Measurements from ENCODE around the gene ABCA5. TPM values are rescaled to one million over a fixed set of nuclear protein-coding genes. Genes with fewer than 3 reads are reported as not detected.

Gene ABCA5
- total RNA-seq, 1 donor from 2014 or later = 485 TPM

DNA sequence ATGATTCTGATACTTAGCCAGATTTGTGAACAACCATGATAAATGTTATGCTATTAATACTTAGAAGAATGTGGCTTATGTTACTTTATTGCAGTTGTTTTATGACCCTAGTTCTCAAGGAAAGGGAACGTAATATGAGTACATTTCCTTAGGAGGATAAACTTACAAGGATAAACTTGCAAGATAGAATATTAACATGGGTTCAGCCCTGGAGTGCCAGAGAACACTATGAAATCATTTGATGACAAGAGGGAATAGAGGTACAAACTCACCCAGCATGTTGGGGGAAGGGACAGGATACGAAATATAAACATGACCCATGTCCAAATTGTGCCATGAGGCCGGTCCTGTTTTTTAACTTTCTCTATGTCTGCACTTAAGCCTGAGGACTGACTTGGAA is 13.0 kb upstream of the ABCA5 start:
- Mint-ChIP-seq H3K27me3 (ENCODE audit: unreplicated experiment) (no peaks in the 10 kb centered on the region), H3K9me3 (ENCODE audit: unreplicated experiment) (peaks cover 3% of the 10 kb centered on the region), H3K36me3 (ENCODE audit: unreplicated experiment) (peaks cover 5% of the 10 kb centered on the region), H3K4me3 (ENCODE audit: unreplicated experiment) (no peak overlapping the region), H3K4me1 (ENCODE audit: low read depth, unreplicated experiment) (no peaks in the 10 kb centered on the region), H3K27ac (ENCODE audit: unreplicated experiment) (no peak overlapping the region)
- TF ChIP-seq, protein P1, sequence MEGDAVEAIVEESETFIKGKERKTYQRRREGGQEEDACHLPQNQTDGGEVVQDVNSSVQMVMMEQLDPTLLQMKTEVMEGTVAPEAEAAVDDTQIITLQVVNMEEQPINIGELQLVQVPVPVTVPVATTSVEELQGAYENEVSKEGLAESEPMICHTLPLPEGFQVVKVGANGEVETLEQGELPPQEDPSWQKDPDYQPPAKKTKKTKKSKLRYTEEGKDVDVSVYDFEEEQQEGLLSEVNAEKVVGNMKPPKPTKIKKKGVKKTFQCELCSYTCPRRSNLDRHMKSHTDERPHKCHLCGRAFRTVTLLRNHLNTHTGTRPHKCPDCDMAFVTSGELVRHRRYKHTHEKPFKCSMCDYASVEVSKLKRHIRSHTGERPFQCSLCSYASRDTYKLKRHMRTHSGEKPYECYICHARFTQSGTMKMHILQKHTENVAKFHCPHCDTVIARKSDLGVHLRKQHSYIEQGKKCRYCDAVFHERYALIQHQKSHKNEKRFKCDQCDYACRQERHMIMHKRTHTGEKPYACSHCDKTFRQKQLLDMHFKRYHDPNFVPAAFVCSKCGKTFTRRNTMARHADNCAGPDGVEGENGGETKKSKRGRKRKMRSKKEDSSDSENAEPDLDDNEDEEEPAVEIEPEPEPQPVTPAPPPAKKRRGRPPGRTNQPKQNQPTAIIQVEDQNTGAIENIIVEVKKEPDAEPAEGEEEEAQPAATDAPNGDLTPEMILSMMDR (IDR thresholded peaks at IDR 0.05; ENCODE audit: partially characterized antibody, unreplicated experiment) = no peak
- no peak for DNase-seq

DNA sequence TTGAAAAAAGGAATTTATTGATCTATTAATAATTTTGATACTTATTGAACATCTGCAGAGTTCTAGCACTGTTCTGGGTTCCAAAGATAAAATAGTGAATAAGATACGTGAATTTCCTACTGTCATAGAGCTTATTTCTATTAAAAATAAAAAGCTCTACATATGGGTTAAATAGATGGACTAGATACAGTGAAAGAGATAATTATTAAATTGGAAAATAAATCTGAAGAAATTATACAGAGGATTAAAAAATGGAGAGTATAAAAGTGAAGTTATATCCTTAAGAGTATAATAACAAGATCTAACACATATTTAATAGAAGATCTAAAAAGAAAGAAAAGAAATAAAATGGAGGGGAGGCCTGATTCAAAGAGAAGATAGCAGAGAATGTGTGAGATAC is 10.1 kb upstream of the ABCA5 start:
- TF ChIP-seq, protein P1 (IDR thresholded peaks at IDR 0.05; ENCODE audit: partially characterized antibody, unreplicated experiment) = no peak
- H3K4me3 Mint-ChIP-seq (ENCODE audit: unreplicated experiment) = no peak overlapping the region
- peaks cover 3% of the 10 kb centered on the region for H3K9me3 Mint-ChIP-seq (ENCODE audit: unreplicated experiment)
- H3K36me3 Mint-ChIP-seq (ENCODE audit: unreplicated experiment) = peaks cover 5% of the 10 kb centered on the region
- DNase-seq = no peak
- no peak overlapping the region for H3K27ac Mint-ChIP-seq (ENCODE audit: unreplicated experiment)
- no peaks in the 10 kb centered on the region for H3K27me3 Mint-ChIP-seq (ENCODE audit: unreplicated experiment)
- H3K4me1 Mint-ChIP-seq (ENCODE audit: low read depth, unreplicated experiment) = no peaks in the 10 kb centered on the region

DNA sequence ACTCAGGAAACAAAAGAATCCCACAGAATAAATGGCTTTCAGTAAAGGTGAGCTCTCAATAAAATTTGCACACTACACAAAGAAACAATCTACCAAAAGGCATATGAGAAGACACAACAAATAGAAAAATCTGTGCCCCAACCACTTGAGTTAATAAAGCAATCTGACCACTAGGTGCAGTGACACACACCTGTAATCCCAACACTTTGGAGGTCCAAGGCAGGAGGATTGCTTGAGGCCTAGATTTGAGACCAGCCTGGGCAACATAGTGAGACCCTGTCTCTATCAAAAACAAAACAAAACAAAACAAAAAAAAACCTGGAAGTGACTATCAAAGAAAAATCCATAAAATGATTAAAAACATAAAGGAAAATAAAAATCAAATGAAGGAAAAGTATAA is 9.6 kb upstream of the ABCA5 start:
- Mint-ChIP-seq H3K27ac (ENCODE audit: unreplicated experiment) (no peak overlapping the region), H3K36me3 (ENCODE audit: unreplicated experiment) (peaks cover 5% of the 10 kb centered on the region), H3K27me3 (ENCODE audit: unreplicated experiment) (no peaks in the 10 kb centered on the region), H3K9me3 (ENCODE audit: unreplicated experiment) (peaks cover 3% of the 10 kb centered on the region), H3K4me3 (ENCODE audit: unreplicated experiment) (no peak overlapping the region), H3K4me1 (ENCODE audit: low read depth, unreplicated experiment) (no peaks in the 10 kb centered on the region)
- TF ChIP-seq, protein P1 (IDR thresholded peaks at IDR 0.05; ENCODE audit: partially characterized antibody, unreplicated experiment) = no peak
- no peak for DNase-seq

DNA sequence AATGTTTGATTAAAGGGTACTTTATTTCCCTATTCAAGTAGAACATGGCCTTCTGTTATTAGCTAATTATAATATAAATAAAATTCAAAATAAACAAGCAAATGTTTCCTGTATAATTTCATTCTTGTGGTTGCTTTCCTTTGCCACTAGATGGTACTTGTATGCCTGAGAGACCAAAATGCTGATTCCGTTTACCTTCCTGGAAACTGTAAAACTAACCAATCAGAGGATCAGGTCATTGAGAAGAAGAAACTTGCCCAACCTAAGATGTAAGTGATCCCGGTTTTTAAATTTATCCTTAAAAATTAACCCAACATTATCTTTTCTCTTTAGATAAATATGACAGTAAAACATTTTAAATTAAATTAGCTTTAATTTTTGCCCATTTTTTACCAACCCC is 8.1 kb upstream of the ABCA5 start:
- H3K27me3 Mint-ChIP-seq (ENCODE audit: unreplicated experiment) = no peaks in the 10 kb centered on the region
- H3K36me3 Mint-ChIP-seq (ENCODE audit: unreplicated experiment) = peaks cover 5% of the 10 kb centered on the region
- TF ChIP-seq, protein P1 (IDR thresholded peaks at IDR 0.05; ENCODE audit: partially characterized antibody, unreplicated experiment) = no peak
- peaks cover 1% of the 10 kb centered on the region for H3K4me1 Mint-ChIP-seq (ENCODE audit: low read depth, unreplicated experiment)
- no peak overlapping the region for H3K4me3 Mint-ChIP-seq (ENCODE audit: unreplicated experiment)
- no peak for DNase-seq
- peaks cover 3% of the 10 kb centered on the region for H3K9me3 Mint-ChIP-seq (ENCODE audit: unreplicated experiment)
- H3K27ac Mint-ChIP-seq (ENCODE audit: unreplicated experiment) = no peak overlapping the region

DNA sequence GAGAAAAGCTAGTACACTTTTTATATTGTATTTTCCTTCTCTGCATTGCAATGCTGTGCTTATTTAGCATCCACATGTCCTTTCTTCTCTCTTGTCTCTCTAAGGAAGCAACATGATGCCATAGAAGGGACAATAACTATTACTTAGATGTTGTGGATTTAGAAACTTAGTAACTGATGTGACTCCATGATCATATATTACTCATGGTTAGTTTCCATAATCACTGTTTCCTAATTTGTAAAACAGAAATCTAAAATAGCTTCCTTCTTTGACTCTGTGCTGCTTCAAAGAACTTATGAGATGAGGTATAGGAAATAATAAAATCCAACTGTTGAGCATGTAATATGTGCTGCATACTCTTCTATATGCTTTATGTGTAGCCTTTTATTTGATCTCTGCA is 6.6 kb upstream of the ABCA5 start:
- Mint-ChIP-seq H3K27me3 (ENCODE audit: unreplicated experiment) (peaks cover 1% of the 10 kb centered on the region), H3K4me3 (ENCODE audit: unreplicated experiment) (no peak overlapping the region), H3K36me3 (ENCODE audit: unreplicated experiment) (peaks cover 5% of the 10 kb centered on the region), H3K27ac (ENCODE audit: unreplicated experiment) (no peak overlapping the region), H3K4me1 (ENCODE audit: low read depth, unreplicated experiment) (peaks cover 1% of the 10 kb centered on the region), H3K9me3 (ENCODE audit: unreplicated experiment) (peaks cover 3% of the 10 kb centered on the region)
- no peak for DNase-seq
- TF ChIP-seq, protein P1 (IDR thresholded peaks at IDR 0.05; ENCODE audit: partially characterized antibody, unreplicated experiment) = no peak
